Measurements from ENCODE around the gene HNRNPUL1. TPM values are rescaled to one million over a fixed set of nuclear protein-coding genes. Genes with fewer than 3 reads are reported as not detected.

HNRNPUL1 gene
- total RNA-seq, 1 experiment from 2014 or later, result 201 TPM

DNA sequence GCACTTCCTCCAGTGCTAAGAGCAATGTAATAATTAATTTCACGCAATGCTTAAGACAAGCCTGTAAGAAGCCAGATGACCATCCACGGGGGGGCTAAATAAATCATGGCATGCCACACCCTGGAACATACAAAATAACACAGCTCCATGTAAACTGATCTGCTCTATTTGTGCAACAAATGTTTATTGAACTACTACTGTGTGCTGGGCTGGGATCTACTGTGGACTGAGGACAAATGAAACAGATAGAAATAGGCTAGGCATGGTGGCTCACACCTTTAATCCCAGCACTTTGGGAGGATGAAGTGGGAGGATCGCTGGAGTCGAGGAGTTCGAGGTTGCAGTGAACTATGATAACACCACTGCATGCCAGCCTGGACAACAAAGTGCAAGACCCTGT lies 68.3 kb downstream of the HNRNPUL1 start:
- CTCF ChIA-PET, result no interaction called here
- POLR2A ChIA-PET, result no interaction called here
- no TSS peak for BruUV-seq (replicated peaks)

More for the DNA sequence above, 68.3 kb downstream of the HNRNPUL1 start:
- intact Hi-C loops (cut with micrococcal nuclease), result no loop called here
- H3K9me2 ChIP-seq (ENCODE audit: insufficient read depth), result no peaks in the 10 kb centered on the region
- peaks cover 0 to 11% of the 10 kb centered on the region in 2 experiments; a peak in 1 of 4 replicates for H3K36me3 ChIP-seq (ENCODE audit: control insufficient read depth in 1 of 2, insufficient read depth in 2 of 2, low read length in 2 of 2)
- no peak overlapping the region for H3K4me3 ChIP-seq (replicated peaks in 1 of 2; ENCODE audit: low read depth in 1 of 2, low read length in 2 of 2)
- no peaks in the 10 kb centered on the region for H3K27me3 ChIP-seq (ENCODE audit: insufficient read depth, low read length)
- no peaks in the 10 kb centered on the region for H3K9me3 ChIP-seq (ENCODE audit: control insufficient read depth in 1 of 2, insufficient read depth in 1 of 2, low read depth in 1 of 2, low read length in 2 of 2)
- no peaks in the 10 kb centered on the region for H4K20me1 ChIP-seq (ENCODE audit: insufficient read depth)
- ATAC-seq (no peak), DNase-seq (ENCODE audit: low read depth, low spot score) (no peak)
- no peak overlapping the region for H3K9ac ChIP-seq (ENCODE audit: low read length)
- H3K4me1 ChIP-seq (ENCODE audit: control insufficient read depth in 1 of 2, insufficient read depth in 2 of 2, low read length in 2 of 2), result peaks cover 2 to 8% of the 10 kb centered on the region in 2 experiments; a peak in 2 of 4 replicates
- H3K27ac ChIP-seq (ENCODE audit: low read depth, low read length), result no peak overlapping the region
- H3K4me2 ChIP-seq (ENCODE audit: low read length), result no peak overlapping the region
- H2AFZ ChIP-seq (ENCODE audit: low read depth, low read length, poor library complexity, severe bottlenecking), result no peak overlapping the region
- no peaks in the 10 kb centered on the region for H3K79me2 ChIP-seq (ENCODE audit: insufficient read depth, low read length)
- RAD21 ChIA-PET (ENCODE audit: low non-redundant PET in 1 of 2, low total read pairs in 2 of 2, uncharacterized antibody in 2 of 2, unreplicated experiment in 2 of 2), result no interaction called here
- no peak for TF ChIP-seq YY1 (IDR thresholded peaks at IDR 0.05; ENCODE audit: extremely low read depth, insufficient replicate concordance, low read depth, low read length)
- TF ChIP-seq TCF7L2 (IDR thresholded peaks at IDR 0.05; ENCODE audit: borderline replicate concordance, extremely low read depth, insufficient read depth, insufficient read length), result no peak
- no peak for TF ChIP-seq EZH2 (IDR thresholded peaks at IDR 0.05)
- no peak for TF ChIP-seq RAD21 (IDR thresholded peaks at IDR 0.05; ENCODE audit: low read depth)
- no peak for TF ChIP-seq SRF (IDR thresholded peaks at IDR 0.05; ENCODE audit: low read depth)
- TF ChIP-seq FOSL1 (IDR thresholded peaks at IDR 0.05; ENCODE audit: low read depth), result no peak
- no peak for TF ChIP-seq SIN3A (IDR thresholded peaks at IDR 0.05; ENCODE audit: low read depth)
- TF ChIP-seq CTCF (IDR thresholded peaks at IDR 0.05 in 2 of 3, conservative IDR thresholded peaks at IDR 0.05 in 1 of 3; ENCODE audit: borderline replicate concordance in 1 of 3, insufficient read depth in 1 of 3, low read depth in 2 of 3, low read length in 2 of 3), result no peak
- no peak for TF ChIP-seq MAX (IDR thresholded peaks at IDR 0.05)
- no peak for TF ChIP-seq EGR1 (IDR thresholded peaks at IDR 0.05; ENCODE audit: low read depth)
- no peak for TF ChIP-seq POLR2A (IDR thresholded peaks at IDR 0.05; ENCODE audit: borderline replicate concordance, extremely low read depth, insufficient read depth, insufficient read length)
- no peak for TF ChIP-seq ZNF274 (IDR thresholded peaks at IDR 0.05; ENCODE audit: low read depth, low read length)
- no peak for TF ChIP-seq ZFX (IDR thresholded peaks at IDR 0.05)
- no peak for TF ChIP-seq REST (IDR thresholded peaks at IDR 0.05; ENCODE audit: low read depth)
- no peak for TF ChIP-seq POLR2AphosphoS5 (IDR thresholded peaks at IDR 0.05; ENCODE audit: low read depth, low read length)
- no peak for TF ChIP-seq SP1 (IDR thresholded peaks at IDR 0.05; ENCODE audit: low read depth)
- TF ChIP-seq ZBTB33 (IDR thresholded peaks at IDR 0.05; ENCODE audit: extremely low read depth, insufficient replicate concordance, low read length), result no peak

Measured in HCT116 (cell line).